ENCODE results near the gene ZBP1.

Gene ZBP1

DNA sequence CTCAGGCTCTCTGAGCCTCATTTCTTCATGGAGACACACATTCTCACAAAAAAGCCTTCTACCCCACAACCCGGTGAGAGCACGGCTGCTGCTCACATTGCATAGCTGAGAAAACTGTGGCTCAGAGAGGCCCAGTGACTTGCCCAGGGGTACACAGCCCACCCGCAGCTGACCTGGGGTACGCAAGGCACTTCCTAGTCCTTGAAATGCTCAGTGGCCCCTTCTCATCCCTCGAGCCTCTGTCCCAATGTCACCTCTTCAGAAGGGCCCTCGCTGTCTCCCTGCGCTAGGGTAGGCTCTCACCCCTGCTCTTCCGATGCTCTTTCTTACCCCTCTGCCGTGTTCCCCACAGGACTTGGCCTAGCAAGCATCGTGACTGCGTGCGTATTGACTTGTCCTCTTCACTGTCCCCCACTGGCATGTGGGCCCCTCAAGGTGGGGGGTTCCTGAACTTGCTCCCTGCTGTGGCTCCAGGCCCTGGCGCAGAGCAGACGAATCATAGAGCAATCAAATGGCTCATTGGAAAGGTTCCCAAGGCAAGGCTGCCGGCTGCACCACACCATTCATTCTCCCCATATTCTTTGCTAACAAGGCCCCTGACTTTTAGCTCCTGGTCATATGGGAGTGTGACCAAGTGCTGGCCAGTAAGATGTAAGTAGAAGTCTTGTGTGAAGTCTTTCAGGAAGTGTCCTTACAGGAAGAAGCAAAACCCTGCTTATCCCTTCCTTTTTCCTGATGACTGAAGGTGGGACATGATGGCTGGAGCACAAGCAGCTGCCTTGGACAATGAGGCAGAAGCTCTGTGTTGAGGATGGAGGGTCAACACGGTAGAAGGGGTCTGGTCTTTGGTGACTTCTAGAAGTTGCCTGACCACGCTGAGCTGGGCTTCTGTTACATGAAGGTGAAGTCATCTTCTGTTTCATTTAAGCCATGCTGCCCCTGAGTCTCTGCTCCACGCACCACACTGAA, 36.7 kb downstream of the ZBP1 start:
- DNase-seq = no peak

DNA sequence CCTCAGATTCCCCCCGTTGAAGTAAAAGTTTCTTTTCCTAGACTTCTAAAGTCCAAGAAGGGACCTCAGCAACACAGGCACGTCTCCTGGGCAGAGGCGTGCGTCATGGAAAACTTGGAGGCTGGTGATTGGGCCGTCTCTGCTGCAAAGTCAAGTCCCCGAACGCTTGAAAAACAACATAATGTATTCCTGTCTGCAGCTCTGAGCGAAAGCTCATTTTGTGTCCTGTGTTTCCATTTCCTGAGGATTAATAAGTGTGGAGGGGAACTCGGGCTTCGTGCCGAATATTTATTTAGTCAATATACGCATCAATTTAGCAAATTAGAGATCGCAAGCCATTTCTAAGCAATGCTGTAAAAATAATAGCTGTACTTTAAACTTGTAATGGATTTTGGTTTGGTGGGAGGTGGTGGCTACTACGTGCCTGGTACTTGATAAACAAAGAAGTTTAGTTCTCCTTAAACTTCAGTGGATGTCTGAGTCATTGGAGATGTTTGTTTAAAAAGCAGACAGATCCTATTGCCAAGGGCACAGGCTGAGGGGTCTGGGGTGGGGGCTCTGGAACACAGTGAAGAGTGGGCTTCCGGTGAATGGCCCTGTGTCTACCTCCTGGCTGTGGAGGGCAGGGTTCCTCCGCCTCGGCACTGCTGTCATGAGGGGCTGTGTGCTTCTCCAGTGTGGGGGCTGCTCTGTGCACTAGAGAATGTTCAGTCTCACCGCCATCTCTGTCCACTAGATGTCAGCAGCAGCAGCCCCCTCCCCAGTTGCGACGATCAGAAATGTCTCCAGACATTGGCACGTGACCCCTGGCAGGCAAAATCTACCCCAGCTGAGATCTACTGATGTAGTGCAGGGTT, 37.6 kb downstream of the ZBP1 start:
- no peak for DNase-seq

DNA sequence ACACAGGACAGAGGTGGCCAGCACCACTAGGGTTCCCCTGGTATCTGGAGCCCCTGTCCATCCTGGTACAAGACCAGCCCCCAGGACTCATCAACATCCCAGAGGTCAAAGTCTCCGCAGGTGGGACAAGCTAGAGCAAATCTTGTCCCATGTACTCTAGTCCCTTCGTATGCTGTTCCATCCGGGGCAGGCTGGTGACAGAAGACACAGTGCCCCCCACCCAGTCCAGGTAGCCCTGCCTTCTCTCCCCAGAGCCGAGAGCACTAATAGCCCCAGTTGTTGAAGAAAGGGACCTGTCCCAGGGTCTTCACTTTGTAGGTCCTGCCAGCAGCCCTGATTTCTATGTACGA, 38.2 kb downstream of the ZBP1 start:
- no peak for DNase-seq

DNA sequence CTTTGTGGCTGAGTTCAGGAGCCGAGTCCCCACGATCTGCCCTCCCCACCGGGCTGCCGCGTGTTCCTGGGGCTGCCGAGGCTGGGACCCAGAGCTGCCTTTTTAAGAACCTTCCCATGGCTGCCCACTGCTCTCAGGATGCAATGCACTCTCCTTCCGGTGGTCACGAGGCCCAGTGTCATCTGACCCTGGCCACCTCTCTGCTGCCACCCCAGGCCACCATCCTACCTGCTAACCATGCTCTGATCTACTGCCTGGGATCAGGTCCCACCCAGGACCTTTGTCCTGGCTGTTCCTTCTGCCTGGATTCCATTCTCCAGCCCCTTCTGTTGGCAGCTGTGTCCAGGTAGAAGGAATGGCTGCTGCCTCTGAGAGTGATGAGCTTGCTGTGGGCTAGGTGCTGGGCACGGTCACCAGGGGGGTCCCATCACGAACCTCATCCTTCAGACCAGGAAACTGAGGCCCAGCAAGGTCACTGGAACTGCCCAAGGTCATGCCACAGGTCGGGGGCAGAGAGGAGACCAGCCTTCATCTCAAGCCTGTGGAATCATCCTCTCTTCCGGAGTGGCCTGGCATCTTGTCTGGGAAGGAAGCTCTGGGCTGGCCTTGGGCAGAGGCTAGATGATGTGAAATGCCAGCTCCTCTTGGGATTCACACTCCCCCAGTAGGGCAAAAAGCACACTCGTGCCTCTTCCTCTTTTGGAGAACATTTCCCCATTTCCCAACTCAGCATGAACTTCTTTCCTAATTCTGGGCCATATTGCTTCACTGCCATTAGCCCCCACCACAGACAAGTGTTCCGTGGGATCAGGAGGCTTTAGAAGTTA, 38.8 kb downstream of the ZBP1 start:
- DNase-seq = peak; percentile 41 to 56

DNA sequence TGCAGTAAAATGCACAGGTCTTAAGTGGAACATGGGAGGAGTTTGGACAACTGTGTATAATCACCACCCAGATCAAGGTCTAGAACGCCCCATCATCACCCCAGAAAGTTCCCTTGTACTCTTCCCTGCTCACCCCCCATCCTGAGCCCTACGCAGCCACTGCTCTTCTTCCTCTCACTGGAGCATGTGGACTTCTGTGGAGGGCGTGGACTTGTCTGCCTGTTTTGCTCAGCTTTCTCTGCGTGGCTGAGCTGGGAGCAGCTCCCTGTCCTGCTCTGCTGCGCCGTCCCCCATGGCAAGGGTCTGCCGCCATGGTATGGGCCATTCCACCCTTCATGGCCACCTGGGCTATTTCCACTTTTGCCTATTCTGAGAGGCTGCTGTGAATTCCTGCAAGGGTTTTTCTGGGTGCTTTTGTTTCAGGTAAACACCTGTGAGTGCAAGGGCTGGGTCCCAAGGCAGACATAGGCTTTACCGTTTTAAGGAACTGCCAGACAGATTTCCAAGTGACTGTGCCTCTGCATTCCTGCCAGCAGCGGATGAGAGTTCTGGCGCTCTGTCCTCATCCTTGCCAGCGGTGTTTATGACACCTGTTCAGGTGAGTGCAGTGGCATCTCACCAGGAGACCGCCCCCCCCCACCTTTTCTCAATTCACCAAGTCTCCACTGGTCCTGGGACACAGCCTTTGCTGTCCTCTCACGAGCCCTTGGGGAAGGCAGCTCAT, 39.6 kb downstream of the ZBP1 start:
- DNase-seq = no peak

DNA sequence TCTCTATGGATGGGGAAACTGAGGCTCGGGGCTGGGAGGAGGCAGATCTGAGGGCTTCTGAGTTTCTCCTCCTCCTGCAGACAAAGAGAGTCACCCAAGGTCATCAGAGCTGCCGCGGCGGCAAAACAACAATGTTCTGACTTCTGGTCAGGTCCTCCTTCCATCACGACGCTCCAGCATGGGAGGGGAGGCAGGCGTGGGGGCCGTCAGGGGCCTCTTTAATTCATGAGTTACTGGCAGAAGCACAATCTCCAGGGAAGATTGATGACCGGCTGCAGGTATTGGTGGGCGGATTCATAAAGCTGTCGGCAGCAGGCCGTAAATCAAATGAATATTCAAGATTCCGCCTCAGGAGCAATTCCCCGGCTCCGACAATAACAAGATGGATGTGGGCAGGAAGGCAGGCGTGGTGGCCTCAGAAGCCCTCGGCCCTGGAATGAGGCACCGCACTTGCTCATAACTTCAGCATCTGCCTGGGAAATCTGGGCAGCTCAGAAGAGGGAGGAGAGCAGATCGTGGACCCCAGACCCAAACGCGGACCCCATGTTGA, 40.3 kb downstream of the ZBP1 start:
- no peak for DNase-seq

DNA sequence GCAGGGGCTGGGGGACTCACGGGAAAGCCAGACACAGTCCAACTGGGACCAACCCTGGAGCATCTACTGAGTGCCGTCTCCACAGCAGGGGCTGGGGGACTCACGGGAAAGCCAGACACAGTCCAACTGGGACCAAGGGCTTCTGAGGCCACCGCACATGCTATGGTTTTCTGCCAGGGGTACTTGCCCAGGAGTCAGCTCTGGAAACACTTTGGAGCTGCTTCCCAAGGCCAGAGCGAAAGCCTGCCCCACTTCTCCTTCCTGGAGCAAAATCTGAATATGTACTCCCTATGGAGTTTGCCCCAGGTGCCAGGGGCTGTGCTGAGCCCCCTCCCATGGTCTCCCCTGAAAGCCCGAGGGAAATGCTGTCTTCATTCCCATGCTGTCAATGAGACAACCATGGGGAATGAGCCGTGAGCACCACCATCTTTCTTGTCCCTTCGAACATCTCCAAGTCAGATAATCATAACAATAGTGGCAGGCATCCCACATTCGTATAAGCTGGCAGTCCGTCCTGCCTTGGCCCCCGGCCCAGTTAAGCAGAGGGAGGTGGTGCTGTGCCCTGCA, 40.8 kb downstream of the ZBP1 start:
- DNase-seq = no peak

DNA sequence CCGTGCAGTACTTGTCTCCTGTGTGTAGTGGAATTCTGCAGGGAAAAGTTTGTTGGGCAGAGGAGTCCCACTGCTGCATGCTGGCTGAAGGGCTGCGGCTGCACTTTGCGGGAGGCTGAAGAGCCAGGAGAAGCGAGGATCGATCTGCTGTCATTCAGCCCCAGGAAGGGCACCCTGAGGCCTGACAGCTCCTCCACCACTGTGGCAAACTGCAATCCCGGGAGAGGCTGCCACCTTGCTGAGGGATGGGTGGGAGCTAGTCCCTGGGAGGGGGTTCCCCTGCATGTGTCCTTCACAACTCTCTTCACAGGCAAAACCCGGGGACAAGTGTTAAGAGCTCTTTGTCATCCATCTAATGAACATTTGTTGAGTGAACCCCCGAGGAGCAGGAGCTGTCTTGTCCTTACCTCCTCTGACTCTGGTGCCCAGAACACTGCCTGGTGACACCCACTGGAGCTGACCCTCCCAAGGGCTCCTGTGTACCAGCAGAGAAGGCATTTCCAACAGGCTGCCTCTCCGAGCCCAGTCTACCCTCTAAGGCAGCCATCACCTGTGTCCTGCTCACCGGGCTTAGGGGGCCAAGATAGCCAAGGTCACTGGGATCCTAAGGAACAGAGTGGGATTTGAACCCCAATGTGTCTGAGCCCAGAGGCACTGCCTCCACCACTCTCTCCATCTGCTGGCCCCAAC, 41.6 kb downstream of the ZBP1 start:
- no peak for DNase-seq

DNA sequence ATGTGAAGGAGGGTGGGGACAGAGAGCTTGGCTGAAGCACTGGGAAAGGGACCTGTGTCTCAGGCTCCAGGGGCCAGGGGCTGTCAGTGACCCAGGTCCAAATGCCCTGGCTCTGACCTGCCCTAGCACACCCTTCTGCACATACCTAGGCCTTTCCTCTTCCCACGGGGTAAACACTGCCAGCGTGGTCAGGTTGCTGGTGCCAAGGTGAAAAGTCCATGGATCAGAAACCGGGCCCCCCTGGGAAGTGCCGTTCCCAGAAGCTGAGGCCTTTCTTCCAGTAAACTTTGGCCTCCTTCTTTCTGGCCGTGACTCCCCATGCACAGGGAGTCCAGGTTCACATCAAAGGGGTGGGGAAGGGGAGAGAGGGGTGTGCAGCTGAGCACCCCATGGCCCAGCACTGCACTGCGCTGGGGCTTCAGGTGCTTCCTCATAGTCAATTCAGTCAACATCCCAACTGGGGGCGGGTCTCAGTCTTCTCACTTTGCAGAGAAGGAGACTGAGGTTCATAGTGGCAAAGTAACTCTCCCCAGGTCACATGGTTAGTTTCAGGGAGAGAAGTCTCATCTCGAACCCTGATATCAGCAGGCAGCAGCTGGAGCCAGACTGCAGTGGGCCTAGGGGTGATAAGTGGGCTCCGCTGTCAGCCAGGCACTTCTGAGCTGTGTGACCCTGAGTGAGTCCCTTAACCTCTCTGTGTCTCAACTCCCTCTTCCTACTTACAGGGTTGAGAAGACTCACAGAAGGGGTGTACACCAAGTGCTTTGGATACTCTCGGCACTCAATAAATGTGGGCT, 42.3 kb downstream of the ZBP1 start:
- no peak for DNase-seq

DNA sequence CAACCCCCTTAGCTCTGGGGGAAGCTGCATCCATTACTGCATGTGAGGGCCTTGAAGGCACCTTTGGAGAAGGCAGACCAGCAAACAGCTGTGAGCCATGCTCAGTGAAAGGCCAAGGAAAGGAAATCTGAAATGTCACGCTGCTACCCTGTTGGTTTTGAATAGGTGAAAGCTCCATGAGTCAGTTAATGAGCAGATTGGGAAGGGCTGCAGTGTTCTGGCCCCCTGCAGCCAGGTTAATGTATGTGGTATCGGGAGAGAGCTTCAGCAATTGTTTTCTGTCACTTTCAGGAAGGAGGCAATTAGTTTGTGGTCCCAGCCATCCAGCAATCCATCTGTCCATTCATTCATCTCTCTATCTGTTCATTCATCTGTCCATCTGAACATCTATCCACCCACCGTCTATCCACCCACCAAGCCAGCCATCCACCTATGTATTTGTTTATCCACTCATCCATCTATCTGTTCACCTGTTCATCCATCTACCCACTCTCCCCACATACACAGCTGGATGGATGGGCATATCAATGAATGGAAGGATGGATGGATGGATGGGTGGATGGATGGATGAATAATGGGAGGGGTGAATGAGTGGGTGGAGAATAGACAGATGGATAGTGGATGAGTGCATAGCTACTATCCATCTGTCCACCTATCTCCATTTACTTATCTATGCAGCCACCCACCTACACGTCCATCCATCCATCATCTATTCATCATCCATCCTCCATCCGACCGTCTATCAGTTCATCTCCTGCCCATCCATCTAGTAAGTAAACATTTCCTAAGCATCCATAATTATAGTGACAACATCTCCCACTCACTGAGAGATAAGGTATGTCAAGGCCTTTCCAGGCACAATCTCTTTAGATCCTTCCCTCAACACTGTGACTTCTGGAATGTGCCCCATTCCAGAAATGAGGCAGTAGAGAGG, 43.3 kb downstream of the ZBP1 start:
- no peak for DNase-seq

DNA sequence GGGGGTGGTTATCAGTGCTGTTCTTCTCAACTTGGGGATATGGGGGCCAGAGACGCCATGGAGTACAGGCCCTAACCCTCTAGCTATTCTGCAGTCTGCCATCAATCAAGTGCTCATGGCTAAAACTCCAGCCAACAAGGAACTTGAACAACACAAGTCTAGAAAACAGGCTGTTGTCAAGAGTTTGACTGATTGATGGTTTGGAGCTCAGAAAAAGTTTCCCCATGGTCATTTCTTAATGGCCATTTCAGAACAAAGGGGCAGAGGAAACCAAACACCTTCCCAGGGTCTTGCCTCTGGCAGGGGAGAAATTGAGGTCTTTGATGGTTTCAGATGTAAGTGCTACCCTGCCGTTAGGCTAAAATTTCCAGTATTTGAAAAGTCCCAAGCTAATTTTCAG, 44.2 kb downstream of the ZBP1 start:
- no peak for DNase-seq

DNA sequence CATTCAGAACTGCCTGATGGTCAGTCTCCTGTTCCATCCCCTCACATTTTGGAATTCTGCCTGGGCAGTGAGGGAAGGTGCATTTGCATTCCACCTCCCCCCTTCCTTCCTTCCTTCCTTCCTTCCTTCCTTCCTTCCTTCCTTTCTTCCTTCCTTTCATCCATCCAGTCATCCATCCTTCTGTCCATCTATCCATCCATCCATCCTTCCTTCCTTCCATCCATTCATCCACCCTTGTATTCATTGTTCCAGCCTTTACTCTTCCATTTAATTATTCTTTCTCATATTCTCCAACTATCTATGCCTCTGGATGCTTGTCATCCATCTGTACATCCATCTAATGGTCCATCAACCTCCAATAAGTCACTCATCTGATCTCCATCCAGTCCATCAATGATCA, 45.3 kb downstream of the ZBP1 start:
- no peak for DNase-seq

DNA sequence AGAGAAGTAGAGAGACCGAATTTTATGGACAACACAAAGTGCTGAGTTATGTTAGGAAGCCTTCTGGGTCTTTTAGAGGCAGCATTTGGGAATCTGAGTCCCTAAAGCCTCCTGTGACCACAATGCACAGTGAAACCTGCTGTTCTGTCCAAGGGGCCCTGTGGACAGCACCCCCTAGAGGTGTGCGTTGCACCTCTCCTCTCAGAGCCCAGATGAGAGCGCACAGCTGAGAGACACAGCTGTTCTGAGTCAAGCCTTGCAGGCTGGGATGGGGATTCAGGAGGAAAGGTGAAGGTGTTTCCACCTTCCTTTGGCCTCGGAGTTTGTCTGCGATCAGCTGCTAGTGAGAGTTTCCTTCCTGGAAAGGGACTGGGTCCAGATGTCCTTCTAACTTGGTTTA, 46.3 kb downstream of the ZBP1 start:
- DNase-seq = no peak

DNA sequence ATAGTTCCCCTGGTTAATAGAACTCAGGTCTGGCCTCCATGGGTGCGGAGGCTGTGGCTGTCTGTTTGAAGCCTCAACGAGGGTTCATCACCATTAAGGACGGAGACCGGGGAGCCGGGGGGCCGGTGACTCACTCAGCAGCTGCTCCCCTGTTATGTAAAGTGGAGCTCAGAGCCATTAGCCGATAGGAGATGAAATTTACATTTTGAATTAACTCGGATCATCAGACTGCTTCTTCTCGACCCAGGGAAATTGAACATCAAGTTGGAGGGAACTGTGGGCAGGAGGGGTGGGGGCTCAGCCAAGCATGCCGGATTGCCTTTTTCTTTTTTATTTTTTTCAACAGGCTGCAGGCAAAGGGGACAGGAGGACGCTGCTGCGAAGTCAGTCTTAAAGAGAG, 47.0 kb downstream of the ZBP1 start:
- DNase-seq = no peak

DNA sequence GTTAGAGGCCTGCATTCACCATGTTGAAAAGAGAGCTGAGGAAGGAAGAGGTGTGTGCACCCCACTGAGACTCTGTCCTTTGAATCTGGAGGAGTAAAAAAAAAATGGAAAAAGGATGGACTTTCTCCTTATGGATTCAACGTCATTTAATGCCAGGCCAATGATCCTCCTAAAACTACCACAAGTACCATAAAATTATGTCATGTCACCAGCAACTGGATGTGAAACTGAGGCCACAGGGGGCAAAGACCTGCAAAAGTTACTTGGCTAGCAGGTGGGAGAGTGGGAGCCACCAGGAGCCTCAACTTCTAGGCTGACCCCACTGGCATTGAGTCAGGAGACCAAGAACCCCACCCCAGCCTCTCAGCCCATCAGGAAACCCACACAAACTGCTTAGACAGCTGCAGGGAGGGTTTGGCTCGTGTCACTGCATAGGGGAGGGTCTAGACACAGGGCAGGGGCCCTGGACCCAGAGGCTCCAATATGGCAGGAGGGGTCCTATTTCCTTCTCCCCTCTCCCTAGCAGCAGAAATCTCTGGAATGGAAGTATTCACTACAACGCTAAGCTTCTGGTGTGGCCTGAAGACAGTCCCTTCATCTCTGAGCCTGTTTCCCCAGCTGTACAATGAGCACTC, 48.3 kb downstream of the ZBP1 start:
- DNase-seq = no peak

DNA sequence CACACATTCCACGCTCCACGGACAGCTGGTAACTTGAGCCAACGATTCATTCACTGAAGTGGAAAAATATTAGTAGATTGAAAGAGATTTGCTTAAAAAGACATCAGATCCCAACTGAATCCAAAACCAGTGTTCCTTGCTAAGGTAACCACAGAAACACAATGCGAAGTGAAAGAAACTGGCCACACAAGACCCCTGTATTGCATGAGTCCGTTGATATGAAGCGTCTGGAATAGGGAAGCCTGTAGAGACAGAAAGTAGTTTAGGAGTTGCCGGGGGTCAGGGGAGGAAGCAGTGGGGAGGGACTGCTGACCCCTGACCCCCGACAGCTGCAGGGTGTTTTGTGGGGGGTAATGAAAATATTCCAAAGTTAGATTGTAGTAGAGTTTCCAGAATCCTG, 49.3 kb downstream of the ZBP1 start:
- DNase-seq = no peak

DNA sequence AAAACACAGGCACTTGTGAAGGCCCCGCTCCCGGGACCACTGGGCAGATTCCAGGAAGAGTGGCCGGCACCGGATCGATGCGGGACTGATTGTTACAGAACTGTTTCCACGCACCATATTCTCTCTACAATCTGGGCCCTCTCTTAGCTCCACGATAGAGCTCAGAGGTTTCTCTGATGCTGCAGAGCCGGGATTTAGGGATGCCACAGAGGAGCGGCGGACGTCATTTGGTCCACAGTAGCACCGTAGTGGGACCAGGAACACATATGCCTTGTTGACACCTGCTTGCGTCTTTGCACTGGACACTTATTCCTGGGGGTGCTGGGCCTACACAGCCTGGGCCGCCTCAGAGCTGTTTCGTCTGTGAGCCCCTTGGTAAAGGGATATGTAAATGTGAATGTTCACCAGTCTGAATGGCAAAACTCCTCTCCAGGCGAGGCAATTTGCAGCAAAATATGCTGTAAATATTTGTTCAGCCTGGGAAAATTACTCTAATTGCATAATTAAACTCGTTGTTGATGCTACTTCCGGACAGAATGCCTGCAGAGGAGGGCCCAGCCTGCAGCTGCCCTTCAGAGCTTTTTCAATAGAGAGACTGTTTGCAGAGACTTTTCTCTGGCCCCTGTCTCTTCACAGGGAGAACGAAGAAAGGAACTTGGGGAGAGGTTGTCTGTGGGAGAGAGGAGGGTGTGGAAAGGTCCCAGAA, 49.9 kb downstream of the ZBP1 start:
- DNase-seq = no peak

DNA sequence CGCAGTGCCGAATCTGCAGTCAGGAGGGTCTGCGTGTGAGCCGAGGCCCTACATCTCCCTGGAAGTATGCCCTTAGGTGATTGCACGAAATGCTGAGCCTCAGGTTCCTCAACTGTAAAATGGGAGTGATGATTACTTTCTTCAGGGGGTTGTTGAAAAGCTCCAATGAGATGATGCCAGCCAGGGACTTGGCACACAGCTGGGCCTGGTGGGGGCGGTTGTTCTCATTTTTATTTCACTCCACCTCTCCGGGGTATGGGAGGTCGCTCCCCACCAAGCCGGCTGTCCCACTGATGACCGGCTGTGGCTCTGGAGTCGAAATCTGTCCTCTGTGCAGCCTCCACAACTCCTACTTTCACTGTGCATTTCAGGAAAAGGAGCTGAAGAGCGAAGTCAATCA, 51.3 kb downstream of the ZBP1 start:
- no peak for DNase-seq
